SJSA1 (cell line): ENCODE results near the gene CEACAM19. TPM values are rescaled to one million over a fixed set of nuclear protein-coding genes. Genes with fewer than 3 reads are reported as not detected.
A peak's percentile ranks its signal among the peaks of the same experiment; 100 is the strongest.
"Not testable (repeated sequence)": the region's sequence is repeated elsewhere in the genome, so short reads cannot be mapped to it uniquely, and the experiment has no call there.

ENCODE experiments used
- DNase-seq, 2 experiments: peaks; one replicate each; pipeline ENCODE4 v3.0.0-alpha.2; 2015 to 2020; ENCODE audit warnings: low spot score in 2 of 2, low read depth in 1 of 2
- H3K27ac ChIP-seq: fragments of 250-450 bp; sonication (Bioruptor Pico); 2 replicates; pipeline ENCODE4 v1.5.1; 2020; ENCODE audit warnings: mild to moderate bottlenecking, moderate library complexity
- H3K27me3 ChIP-seq: fragments of 250-450 bp; sonication (Bioruptor Pico); replicated peaks from 2 replicates; pipeline ENCODE4 v1.5.1; 2020; ENCODE audit warnings: mild to moderate bottlenecking, moderate library complexity
- H3K36me3 ChIP-seq: fragments of 250-450 bp; sonication (Bioruptor Pico); 2 replicates; pipeline ENCODE4 v1.5.1; 2020; ENCODE audit warnings: mild to moderate bottlenecking
- H3K4me1 ChIP-seq: fragments of 250-450 bp; sonication (Bioruptor Pico); replicated peaks from 2 replicates; pipeline ENCODE4 v1.6.1; 2021; ENCODE audit warnings: mild to moderate bottlenecking
- H3K4me3 ChIP-seq: fragments of 250-450 bp; sonication (Bioruptor Pico); 2 replicates; pipeline ENCODE4 v1.5.1; 2020; ENCODE audit warnings: mild to moderate bottlenecking
- H3K9me3 ChIP-seq: fragments of 250-450 bp; sonication (Bioruptor Pico); replicated peaks from 2 replicates; pipeline ENCODE4 v1.5.1; 2020; ENCODE audit warnings: mild to moderate bottlenecking
- total RNA-seq: library from RNA; depleted of rRNA; stranded (reverse); fragments of >200 nt; shearing (Covaris generic); gene quantifications from 2 replicates; pipeline ENCODE4 v1.2.3, GENCODE V29; 2014

CEACAM19 gene
- total RNA-seq, 1 experiment from 2014 or later = 1.6 TPM

- Histone ChIP-seq H3K4me1 (peaks cover 7% of the 10 kb centered on the region), H3K4me3 (no peak overlapping the region), H3K36me3 (no peaks in the 10 kb centered on the region; the same call in none of the 2 replicates), H3K27me3 (no peaks in the 10 kb centered on the region), H3K27ac (no peak overlapping the region), H3K9me3 (peaks cover 2% of the 10 kb centered on the region; the same call in 1 of the 2 replicates)
- DNase-seq = no peak
Measured at GRCh38 chr19:44672226-44672625, 944 bp downstream of the CEACAM19 start.

DNA sequence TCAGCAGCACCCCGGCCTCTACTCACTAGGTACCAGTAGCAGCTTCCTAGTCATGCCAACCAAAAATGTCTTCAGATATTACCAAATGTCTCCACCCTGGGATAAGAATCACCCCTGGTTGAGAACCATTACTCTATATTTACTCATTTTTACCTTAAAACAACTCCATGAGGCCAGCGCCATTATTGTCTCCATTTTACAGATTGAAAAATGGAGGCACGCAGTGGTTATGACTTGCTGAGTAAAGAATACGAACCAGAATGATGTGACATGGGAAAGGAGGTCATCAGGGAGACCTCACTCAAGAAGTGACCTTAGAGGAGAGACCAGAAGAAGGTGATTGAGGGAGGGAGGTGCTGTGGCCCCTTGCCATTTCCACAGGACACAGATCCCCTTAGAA, 2.2 kb downstream of the CEACAM19 start:
- peaks cover 2% of the 10 kb centered on the region; the same call in 1 of the 2 replicates for H3K9me3 ChIP-seq
- no peaks in the 10 kb centered on the region for H3K27me3 ChIP-seq
- no peak overlapping the region for H3K27ac ChIP-seq
- DNase-seq = no peak
- peaks cover 12% of the 10 kb centered on the region for H3K4me1 ChIP-seq
- H3K4me3 ChIP-seq = no peak overlapping the region
- no peaks in the 10 kb centered on the region; the same call in 1 of the 2 replicates for H3K36me3 ChIP-seq

DNA sequence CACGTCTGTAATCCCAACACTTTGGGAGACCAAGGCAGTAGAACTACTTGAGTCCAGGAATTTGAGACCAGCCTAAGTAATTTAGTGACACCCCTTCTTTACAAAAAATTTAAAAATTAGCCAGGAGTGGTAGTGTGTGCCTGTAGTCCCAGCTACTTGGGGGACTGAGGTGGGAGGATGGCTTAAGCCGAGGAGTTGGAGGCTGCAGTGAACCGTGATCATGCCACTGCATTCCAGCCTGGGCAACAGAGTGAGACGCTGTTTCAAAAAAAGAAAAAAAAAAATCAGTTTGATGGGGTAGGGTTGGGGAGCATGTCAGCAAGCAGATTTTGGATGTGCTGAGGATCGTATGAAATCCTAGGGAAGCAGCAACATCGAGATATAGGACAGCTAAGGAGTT, 4.2 kb downstream of the CEACAM19 start:
- Histone ChIP-seq H3K4me1 (peaks cover 12% of the 10 kb centered on the region), H3K36me3 (no peaks in the 10 kb centered on the region; the same call in 1 of the 2 replicates), H3K9me3 (peaks cover 2% of the 10 kb centered on the region; the same call in 1 of the 2 replicates), H3K27ac (no peak overlapping the region), H3K27me3 (no peaks in the 10 kb centered on the region), H3K4me3 (no peak overlapping the region)
- DNase-seq = no peak

- Histone ChIP-seq H3K4me1 (peaks cover 12% of the 10 kb centered on the region), H3K36me3 (no peaks in the 10 kb centered on the region; the same call in 1 of the 2 replicates), H3K27me3 (no peaks in the 10 kb centered on the region), H3K9me3 (no peaks in the 10 kb centered on the region), H3K27ac (peak overlapping the region; percentile 32), H3K4me3 (no peak overlapping the region)
- DNase-seq = peak in 1 of 2 experiments; percentile 74
Measured at GRCh38 chr19:44677019-44677811, 5.9 kb downstream of the CEACAM19 start.

DNA sequence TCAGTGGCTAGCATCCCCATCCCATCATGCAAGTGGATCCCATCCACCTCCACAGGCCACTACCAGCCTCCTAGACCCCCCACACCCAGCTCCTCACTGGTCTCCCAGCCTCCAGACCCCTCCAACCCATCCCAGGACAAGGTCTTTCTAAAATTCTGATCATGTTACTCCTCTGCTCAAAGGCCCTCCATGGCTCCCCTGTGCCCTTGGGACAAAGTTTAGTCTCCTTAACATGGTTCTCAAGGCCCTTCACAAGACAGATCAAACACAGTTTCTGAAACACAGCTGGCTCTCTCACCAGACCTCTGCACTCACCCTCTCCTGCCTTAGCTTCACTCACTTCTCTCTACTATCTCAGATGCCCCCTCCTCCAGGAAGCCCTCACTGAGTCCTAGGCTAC, 9.3 kb downstream of the CEACAM19 start:
- Histone ChIP-seq H3K4me3 (no peak overlapping the region), H3K9me3 (no peaks in the 10 kb centered on the region), H3K27ac (no peak overlapping the region), H3K27me3 (no peaks in the 10 kb centered on the region), H3K36me3 (peaks cover 3% of the 10 kb centered on the region; the same call in 1 of the 2 replicates), H3K4me1 (peaks cover 25% of the 10 kb centered on the region)
- no peak for DNase-seq

DNA sequence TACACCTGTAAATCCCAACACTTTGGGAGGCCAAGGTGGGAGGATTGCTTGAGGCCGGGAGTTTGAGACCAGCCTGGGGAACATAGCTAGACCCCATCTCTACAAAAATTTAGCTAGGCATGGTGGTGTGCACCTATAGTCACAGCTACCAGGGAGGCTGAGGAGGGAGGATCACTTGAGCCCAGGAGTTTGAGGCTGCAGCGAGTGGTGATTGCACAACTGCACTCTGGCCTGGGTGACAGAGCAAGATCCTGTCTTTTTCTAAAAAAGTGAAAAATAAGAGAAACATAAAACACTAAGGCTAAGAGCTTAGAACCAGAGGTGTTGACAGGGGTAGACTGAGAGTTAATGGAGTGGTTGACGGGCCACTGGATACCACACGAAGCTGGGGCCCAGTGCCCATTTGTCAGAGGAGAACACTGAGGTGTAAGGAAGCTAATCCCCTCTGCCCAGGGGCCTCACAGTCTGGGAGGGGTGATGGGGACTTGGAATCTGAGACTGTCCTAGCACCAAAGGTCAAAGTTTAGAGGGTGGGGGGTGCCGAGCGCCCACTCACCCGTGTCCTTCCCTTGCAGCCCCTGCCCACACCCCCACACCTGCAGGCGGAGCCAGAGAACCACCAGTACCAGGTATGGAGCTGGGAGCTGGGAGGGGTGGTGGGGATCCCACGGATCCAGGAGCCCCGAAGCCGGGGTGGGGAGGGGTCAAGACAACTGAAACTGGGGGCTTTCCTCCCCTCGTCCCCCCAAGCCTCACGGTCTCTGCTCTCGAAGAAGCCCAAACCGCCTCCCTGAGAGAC, 10.9 kb downstream of the CEACAM19 start:
- Histone ChIP-seq H3K9me3 (no peaks in the 10 kb centered on the region), H3K4me3 (no peak overlapping the region), H3K27ac (no peak overlapping the region), H3K27me3 (no peaks in the 10 kb centered on the region), H3K36me3 (peaks cover 3% of the 10 kb centered on the region; the same call in 1 of the 2 replicates), H3K4me1 (peaks cover 23% of the 10 kb centered on the region)
- no peak for DNase-seq

GRCh38 chr19:44682807-44683206, 11.5 kb downstream of the CEACAM19 start:
- no peak for DNase-seq
- no peaks in the 10 kb centered on the region for H3K9me3 ChIP-seq
- no peaks in the 10 kb centered on the region for H3K27me3 ChIP-seq
- H3K27ac ChIP-seq = no peak overlapping the region
- peaks cover 3% of the 10 kb centered on the region; the same call in 1 of the 2 replicates for H3K36me3 ChIP-seq
- no peak overlapping the region for H3K4me3 ChIP-seq
- peaks cover 17% of the 10 kb centered on the region for H3K4me1 ChIP-seq

DNA sequence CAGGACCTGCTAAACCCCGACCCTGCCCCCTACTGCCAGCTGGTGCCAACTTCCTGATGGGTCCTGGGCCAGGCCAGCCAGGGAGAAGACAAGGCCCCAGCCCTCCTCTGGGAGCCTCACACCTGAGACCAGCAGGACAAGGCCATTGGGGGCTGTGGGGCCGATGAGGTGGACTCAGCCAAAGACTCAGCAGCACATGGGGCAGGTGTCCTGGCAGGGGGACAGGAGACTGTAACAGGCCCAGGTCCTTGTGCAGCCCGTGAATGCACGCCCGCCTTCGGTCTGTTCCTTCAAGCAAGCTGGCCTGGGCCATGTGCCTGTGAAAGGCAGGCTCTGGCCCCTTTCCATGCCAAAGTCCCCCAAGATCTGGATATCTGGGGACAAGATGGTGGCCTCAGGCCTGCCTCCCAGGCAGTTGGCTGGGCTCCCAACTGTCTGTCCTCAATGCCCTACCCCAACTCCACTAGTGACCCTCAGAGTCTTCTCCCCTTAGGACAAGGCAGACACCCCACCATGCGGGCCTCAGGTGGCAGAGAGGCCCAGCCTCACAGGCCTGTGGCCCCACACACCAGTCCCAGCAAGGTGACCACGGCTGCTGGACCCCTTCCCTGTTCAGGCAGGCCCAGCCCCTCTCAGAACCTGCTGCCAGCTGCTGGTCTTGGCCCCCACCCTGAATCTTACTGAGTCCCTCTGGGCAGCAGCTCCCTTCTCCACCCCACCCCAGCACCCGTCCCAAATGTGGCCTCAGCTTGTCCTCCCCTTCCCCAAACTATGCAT, 12.3 kb downstream of the CEACAM19 start:
- Histone ChIP-seq H3K4me3 (no peak overlapping the region), H3K36me3 (peaks cover 3% of the 10 kb centered on the region; the same call in 1 of the 2 replicates), H3K9me3 (no peaks in the 10 kb centered on the region), H3K27me3 (no peaks in the 10 kb centered on the region), H3K4me1 (peaks cover 21% of the 10 kb centered on the region), H3K27ac (no peak overlapping the region)
- DNase-seq = no peak

DNA sequence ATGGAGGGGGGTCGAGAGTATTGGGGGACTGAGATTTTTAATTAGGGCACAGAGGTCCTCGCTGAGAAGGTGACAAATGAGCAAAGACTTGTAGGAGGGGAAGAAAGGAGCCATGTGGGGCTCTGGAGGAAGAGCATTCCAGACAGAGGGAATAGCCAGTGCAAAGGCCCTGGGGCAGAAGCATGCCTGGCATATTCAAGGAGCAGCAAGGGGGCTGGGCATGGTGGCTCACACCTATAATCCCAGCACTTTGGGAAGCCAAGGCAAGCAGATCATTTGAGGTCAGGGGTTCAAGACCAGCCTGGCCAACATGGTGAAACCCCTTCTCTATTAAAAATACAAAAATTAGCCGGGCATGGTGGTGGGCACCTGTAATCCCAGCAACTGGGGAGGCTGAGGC, 13.1 kb downstream of the CEACAM19 start:
- not testable (repeated sequence) for H3K9me3 ChIP-seq, H3K4me3 ChIP-seq, H3K27me3 ChIP-seq, H3K36me3 ChIP-seq, DNase-seq
- H3K27ac ChIP-seq = peak overlapping the region; percentile 76
- peaks cover 24% of the 10 kb centered on the region for H3K4me1 ChIP-seq

DNA sequence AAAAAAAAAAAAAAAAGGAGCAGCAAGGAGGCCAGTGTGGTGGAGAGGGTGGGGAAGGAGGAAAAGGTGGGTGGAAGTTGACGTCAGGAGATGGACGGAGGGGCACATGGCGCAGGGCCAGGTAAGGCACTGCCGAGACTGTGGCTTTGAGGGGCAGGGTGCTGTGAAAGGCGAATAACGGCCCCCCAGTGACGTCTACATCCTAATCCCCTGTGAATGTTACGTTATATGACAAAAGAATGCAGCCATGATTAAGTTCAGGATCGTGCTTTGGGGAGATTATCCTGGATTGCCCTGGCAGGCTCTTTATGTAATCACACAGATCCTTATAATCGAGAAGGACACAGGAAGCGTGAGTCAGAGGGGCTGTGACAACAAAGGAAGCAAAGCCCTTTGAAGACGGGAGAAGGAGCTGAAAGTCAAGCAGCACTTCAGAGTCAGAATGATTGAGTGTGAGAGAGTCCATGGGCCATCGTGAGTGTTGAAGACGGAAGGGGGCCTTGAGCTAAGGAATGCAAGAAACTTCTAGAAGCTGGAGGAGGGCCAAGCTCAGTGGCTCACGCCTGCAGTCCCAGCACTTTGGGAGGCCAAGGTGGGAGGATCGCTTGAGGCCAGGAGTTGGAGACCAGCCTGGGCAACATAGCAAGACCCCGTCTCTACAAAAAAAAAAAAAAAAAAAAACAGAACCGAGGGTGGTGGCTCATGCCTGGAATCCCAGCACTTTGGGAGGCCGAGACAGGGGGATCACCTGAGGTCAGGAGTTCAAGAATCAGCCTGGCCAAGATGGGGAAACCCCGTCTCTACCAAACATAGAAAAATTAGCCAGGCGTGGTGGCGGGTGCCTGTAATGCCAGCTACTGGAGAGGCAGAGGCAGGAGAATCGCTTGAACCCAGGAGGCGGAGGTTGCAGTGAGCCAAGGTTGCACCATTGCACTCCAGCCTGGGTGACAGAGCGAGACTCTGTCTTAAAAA, 13.9 kb downstream of the CEACAM19 start:
- peaks cover 24% of the 10 kb centered on the region for H3K4me1 ChIP-seq

DNA sequence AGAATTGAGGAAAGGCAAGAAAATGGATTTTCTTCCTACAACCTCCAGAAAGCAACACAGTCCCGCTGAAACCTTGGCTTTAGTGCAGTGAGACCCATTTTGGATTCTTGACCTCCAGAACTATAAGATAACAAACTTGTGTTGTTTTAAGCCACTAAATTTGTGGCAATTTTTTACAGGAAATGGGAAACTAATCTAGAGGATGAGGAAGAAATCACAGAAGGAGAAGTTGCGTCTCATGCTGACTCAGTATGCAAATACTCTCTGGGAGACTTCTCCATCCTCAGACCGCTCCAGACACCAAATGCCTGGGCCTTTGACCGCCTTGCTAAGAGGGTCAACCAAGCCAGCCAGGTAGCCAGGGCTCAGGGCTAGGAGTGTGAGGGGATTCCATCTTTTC, 14.6 kb downstream of the CEACAM19 start:
- peak overlapping the region; percentile 76 for H3K27ac ChIP-seq
- no peaks in the 10 kb centered on the region for H3K9me3 ChIP-seq
- DNase-seq = no peak
- peaks cover 3% of the 10 kb centered on the region; the same call in 1 of the 2 replicates for H3K36me3 ChIP-seq
- peaks cover 24% of the 10 kb centered on the region for H3K4me1 ChIP-seq
- H3K4me3 ChIP-seq = no peak overlapping the region
- H3K27me3 ChIP-seq = no peaks in the 10 kb centered on the region

More for the DNA sequence above, 13.9 kb downstream of the CEACAM19 start:
- Histone ChIP-seq H3K9me3 (no peaks in the 10 kb centered on the region), H3K27ac (peak overlapping the region; percentile 76), H3K4me3 (no peak overlapping the region), H3K36me3 (peaks cover 3% of the 10 kb centered on the region; the same call in 1 of the 2 replicates), H3K27me3 (no peaks in the 10 kb centered on the region)
- DNase-seq = peak; percentile 91 to 92

- H3K4me1 ChIP-seq = peaks cover 31% of the 10 kb centered on the region
Measured at GRCh38 chr19:44686896-44687295, 15.6 kb downstream of the CEACAM19 start.

More at GRCh38 chr19:44686896-44687295, 15.6 kb downstream of the CEACAM19 start:
- Histone ChIP-seq H3K9me3 (no peaks in the 10 kb centered on the region), H3K27ac (no peak overlapping the region), H3K27me3 (no peaks in the 10 kb centered on the region), H3K36me3 (peaks cover 3% of the 10 kb centered on the region; the same call in 1 of the 2 replicates), H3K4me3 (no peak overlapping the region)
- no peak for DNase-seq
